GM18868 (cell line): ENCODE measurements around the gene BARX1.
"Not testable (repeated sequence)": the region's sequence is repeated elsewhere in the genome, so short reads cannot be mapped to it uniquely, and the experiment has no call there.

Experiments
- ATAC-seq: cut with Tn5 transposase; IDR thresholded peaks from one replicate; pipeline ENCODE4 v1.9.1; 2021; ENCODE audit warnings: mild to moderate bottlenecking, moderate library complexity; ENCODE audit not compliant: unreplicated experiment

Gene BARX1, protein sequence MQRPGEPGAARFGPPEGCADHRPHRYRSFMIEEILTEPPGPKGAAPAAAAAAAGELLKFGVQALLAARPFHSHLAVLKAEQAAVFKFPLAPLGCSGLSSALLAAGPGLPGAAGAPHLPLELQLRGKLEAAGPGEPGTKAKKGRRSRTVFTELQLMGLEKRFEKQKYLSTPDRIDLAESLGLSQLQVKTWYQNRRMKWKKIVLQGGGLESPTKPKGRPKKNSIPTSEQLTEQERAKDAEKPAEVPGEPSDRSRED

DNA sequence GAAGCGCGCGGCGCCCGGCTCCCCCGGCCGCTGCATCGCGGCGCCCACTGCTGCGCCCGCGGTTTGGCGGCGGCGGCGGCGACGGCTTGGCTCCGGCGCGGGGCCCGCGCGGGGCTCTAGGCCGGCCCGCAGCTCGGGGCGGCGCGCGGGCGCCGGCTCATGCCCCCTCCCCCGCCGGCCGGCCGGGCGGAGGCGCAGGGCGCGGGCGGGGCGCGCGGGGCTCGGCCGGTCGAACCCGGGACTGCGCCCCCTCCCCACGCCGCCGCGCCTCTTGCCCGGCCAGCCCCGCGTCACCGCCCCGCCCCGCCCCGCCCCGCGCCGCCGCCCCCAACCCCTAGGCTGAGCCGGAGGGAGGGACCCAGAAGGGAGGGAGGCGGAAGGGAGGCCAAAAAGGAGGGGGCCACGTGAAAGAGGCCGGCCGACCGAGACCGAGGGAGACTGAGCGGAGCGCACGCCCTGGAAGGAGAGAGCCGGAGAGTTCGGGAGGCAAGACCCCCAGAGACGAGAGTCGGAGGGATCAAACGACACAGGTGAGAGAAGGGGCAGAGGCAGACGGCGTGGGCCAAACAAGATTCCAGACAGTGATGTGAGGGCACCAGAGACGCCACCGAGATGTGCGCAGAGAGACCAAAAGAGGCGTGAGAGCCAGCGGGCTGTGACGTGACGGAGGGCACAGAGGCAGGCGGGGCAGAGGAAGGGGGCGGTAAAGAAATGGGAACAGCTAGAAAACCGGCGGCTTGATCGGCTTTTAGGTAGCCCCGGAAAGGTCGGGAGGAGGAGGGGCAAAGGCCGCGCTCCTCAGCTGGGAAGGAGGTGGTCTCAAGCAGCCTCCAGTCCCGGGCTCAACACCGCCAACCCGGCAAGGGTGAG is at the start of gene BARX1:
Gene BARX1, minus strand, starts transcription at position 245 of the 870 bp plus-strand sequence. Its CDS starts 209 bp downstream, at position 36.
- ATAC-seq = no peak

DNA sequence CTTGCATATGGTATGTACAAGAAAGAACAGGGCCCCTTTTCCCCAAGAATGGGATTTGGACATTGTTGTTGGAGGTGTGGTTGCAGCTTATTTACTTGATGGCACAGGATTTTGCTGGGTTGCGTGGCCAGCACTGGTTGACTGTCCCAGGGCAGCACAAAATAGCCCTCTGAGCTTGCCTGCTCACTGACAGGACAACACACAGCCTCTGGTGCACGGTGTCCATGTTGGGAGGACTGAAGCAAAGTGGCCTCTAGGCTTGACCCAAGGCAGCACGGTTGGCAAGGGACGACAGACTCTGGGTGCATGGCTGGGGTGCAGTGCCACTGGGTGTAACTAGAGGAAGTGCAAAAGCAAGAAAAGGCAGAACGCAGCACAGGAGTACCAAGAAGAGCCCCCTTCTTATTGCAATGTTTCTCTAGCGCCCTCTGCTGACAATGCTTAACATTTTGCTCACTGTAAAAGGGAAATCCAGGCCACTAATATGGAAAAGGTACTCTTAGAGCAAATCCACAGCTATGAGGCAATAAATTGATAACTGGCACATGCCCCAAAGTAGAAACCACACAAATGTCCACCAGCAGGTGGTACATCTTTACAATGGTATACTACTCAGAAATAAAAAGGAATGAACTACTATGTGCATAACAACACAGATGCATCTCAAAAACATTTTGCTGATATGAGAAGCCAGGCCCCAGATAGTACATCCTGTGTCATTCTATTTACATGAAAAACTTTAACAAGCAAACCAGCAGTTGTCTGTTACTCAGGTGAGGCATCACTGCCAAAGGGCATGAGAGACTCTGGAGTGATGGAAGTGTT is 47.4 kb upstream of the BARX1 start:
- ATAC-seq = no peak

- ATAC-seq = no peak
Measured at GRCh38 chr9:93996863-93997262, 41.7 kb upstream of the BARX1 start.

DNA sequence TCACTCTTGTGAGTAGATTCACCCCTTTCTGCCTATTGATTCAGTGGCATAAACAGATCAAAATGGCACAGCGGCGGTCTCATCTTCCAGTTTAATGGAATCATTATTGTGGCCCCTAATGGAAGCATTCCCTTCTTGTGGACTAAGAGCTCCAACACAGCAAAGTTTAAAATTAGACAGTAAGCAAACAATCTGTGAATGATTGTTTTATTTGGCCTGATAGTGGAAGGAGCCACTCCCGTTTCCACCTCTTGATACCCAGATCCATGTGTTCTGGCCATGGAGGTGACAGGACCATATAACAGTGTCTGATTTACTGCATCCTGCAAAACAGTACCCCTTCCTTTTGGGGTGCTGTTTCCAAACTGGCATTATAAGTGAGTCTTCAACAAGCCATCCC is 41.2 kb upstream of the BARX1 start:
- no peak for ATAC-seq

DNA sequence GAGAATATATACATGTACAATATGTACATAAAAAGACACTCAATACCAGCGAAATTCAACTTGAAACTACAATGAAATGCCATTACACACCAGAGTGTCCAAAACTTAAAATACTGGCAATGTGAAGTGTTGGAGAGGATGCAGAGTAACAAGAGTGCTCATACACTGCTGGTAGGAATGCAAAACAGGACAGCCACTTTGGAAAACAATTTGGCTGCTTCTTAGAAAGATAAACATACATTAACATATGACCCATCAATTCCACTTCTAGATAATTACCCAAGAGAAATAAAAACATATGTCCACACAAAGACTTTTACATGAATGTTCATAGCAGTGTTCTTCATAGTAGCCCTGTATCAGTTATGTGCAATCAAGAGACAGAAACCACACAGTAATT is 39.4 kb upstream of the BARX1 start:
- no peak for ATAC-seq

DNA sequence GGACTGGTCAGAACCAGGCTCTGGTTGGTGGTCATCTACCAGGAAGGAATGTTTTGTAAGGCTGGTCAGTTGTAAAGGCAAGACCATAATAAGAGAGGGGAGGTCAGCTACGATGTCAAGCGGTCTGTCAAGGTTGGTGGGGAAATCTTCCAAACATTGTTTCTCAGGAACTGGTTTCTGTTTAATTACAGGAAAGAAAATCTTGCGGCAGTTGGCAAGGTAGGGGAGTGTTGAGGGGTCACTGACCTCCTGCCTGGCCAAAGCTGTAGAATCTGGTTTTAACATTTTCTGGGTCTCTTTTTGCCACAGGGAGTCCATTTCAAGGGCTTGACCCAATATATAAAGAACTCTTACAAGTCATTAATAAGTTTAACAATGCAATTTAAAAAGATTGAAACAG is 39.0 kb upstream of the BARX1 start:
- no peak for ATAC-seq

- no peak for ATAC-seq
Measured at GRCh38 chr9:93992830-93993229, 37.7 kb upstream of the BARX1 start.

DNA sequence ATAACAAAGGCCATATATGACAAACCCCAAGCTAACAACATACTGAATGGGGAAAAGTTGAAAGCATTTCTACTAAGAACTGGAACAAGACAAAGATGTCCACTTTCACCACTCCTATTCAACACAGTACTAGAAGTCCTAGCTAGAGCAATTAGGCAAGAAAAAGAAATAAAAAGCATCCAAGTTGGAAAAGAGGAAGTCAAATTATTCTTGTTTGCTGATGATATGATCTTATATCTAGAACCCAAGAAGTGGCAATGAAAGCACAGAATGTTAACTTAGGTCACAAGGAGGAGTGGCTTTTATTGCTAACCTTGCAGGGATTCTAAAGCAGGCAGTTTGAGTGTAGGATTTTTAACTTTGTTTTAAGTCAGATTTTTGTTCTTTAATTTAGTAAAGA is 35.3 kb upstream of the BARX1 start:
- ATAC-seq = no peak

GRCh38 chr9:93988056-93988455 is 32.9 kb upstream of the BARX1 start:
- ATAC-seq = no peak

GRCh38 chr9:93984860-93985259 is 29.7 kb upstream of the BARX1 start:
- ATAC-seq = no peak

- no peak for ATAC-seq
Measured at GRCh38 chr9:93983875-93984274, 28.7 kb upstream of the BARX1 start.

DNA sequence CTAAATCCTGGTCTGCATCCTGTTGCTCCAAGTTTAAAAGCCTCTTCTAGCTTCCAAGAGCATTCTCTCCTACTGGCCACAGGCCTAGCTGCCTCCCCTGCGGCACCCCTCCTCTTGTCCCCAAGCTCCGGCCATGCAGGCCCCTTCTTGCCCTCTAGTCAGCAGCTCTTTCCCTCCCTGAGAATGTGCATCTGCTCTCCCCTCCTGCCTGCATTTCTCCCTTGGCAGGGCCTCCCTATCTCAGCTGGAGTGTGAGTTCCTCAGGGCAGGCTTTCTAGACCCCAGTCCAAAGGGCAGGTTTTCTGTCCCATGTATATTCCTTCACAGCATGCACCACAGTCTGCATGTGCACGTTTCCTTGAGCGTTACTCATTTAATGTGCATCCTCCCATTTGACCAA is 24.6 kb upstream of the BARX1 start:
- no peak for ATAC-seq

GRCh38 chr9:93978551-93978950 is 23.4 kb upstream of the BARX1 start:
- ATAC-seq = no peak

- ATAC-seq = no peak
Measured at GRCh38 chr9:93976973-93977372, 21.8 kb upstream of the BARX1 start.

GRCh38 chr9:93976081-93976480 is 20.9 kb upstream of the BARX1 start:
- ATAC-seq = no peak

DNA sequence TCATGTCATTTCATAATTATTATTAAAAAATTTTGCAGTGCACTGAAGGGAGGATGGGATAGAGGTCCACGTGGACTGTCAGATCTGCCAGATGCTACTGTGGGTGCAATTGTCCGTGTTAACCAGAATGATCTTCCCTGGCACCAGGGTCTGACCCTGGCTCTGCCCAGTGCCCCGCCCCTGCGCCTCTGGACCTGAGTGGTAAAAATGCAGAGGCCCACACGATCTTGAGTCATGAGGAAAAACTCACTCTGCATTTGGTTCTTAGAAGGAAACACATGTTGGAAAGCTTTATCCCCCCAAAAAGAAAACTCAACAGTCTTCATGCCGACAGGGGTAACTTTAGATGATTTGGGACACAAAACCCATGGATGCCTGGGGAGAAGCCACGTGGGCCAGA is 20.1 kb upstream of the BARX1 start:
- no peak for ATAC-seq

- ATAC-seq = no peak
Measured at GRCh38 chr9:93974151-93974550, 19.0 kb upstream of the BARX1 start.

GRCh38 chr9:93972655-93973054 is 17.5 kb upstream of the BARX1 start:
- ATAC-seq = not testable (repeated sequence)

- no peak for ATAC-seq
Measured at GRCh38 chr9:93969328-93969661, 14.1 kb upstream of the BARX1 start.

GRCh38 chr9:93968451-93969327 is 13.5 kb upstream of the BARX1 start:
- ATAC-seq = no peak
